ENCODE results near the gene AQP12A. TPM values are rescaled to one million over a fixed set of nuclear protein-coding genes. Genes with fewer than 3 reads are reported as not detected.

The AQP12A gene
- total RNA-seq, 4 donors from 2014 or later = not detected

DNA sequence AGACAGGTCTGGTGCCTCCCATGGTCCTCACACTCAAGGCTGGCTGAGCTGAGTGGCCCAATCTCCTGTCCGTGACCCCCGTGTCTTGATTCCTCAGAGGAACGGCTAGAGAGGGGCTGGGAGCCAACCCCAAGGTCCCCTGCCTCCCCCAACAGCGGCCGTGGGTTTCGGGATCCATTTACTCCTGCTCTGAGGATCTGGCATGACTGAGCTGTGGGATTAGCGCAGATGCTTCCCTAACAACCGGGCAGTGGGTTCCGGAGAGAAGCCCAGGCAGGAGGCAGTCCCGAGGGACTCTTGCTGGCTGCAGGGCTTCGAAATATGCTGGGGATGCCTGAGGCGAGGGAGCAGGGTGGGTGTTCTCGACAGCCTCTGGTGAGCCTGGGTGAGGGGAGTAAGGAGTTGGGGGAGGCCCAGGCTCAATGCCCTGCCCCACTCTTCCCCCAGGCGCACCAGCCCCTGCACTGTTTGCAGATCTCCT, 47.5 kb upstream of the AQP12A start:
- H3K27me3 ChIP-seq = peaks cover 0 to 81% (median 3%) of the 10 kb centered on the region in 4 donors
- no peak overlapping the region for H3K4me3 ChIP-seq
- intact Hi-C loops (cut with DNase I) = no loop called here
- H3K36me3 ChIP-seq = no peaks in the 10 kb centered on the region
- 68% methylated on average over 14 of the region's 14 CpGs for WGBS
- peak; percentile 72 for DNase-seq (ENCODE audit: extremely low spot score)
- H3K9me3 ChIP-seq = no peaks in the 10 kb centered on the region
- H3K4me1 ChIP-seq = no peaks in the 10 kb centered on the region
- no peak for TF ChIP-seq POLR2AphosphoS5 (IDR thresholded peaks at IDR 0.05)
- TF ChIP-seq POLR2A (IDR thresholded peaks at IDR 0.05; ENCODE audit: low read depth) = no peak
- TF ChIP-seq EP300 (IDR thresholded peaks at IDR 0.05) = no peak
- TF ChIP-seq, protein P1, sequence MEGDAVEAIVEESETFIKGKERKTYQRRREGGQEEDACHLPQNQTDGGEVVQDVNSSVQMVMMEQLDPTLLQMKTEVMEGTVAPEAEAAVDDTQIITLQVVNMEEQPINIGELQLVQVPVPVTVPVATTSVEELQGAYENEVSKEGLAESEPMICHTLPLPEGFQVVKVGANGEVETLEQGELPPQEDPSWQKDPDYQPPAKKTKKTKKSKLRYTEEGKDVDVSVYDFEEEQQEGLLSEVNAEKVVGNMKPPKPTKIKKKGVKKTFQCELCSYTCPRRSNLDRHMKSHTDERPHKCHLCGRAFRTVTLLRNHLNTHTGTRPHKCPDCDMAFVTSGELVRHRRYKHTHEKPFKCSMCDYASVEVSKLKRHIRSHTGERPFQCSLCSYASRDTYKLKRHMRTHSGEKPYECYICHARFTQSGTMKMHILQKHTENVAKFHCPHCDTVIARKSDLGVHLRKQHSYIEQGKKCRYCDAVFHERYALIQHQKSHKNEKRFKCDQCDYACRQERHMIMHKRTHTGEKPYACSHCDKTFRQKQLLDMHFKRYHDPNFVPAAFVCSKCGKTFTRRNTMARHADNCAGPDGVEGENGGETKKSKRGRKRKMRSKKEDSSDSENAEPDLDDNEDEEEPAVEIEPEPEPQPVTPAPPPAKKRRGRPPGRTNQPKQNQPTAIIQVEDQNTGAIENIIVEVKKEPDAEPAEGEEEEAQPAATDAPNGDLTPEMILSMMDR (IDR thresholded peaks at IDR 0.05) = no peak
- no peak overlapping the region for H3K27ac ChIP-seq (replicated peaks in 1 of 4)

DNA sequence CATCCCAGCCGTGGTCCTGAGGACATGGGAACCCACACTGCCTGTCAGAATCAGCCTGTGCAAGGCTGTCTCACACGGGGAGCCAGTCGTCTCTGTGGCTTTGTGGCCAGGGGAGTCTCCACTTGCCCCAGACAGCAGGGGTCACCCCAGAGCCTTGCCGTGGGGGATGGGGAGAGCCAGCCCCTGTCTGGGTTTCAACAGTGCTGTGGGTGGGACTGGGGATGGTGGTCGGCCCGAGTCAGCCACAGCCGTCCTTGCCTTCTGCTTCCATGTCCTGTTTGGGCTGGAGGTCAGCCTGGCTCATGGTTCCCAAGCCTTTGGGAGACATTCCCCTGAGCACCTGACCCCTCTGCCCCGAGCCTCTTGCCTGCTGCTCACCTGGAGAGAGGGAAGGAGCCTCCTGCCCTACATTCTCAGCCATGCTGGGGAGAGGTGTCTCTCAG, 46.8 kb upstream of the AQP12A start:
- no peaks in the 10 kb centered on the region for H3K4me1 ChIP-seq
- H3K27me3 ChIP-seq = peaks cover 0 to 86% (median 3%) of the 10 kb centered on the region in 4 donors
- intact Hi-C loops (cut with DNase I) = no loop called here
- no peak overlapping the region for H3K4me3 ChIP-seq
- peak; percentile 47 for DNase-seq (ENCODE audit: extremely low spot score)
- 73% methylated on average over 2 of the region's 8 CpGs for WGBS
- H3K27ac ChIP-seq (replicated peaks in 1 of 4) = no peak overlapping the region
- TF ChIP-seq EP300 (IDR thresholded peaks at IDR 0.05) (no peak), POLR2A (IDR thresholded peaks at IDR 0.05; ENCODE audit: low read depth) (no peak), POLR2AphosphoS5 (IDR thresholded peaks at IDR 0.05) (no peak)
- TF ChIP-seq, protein P1 (IDR thresholded peaks at IDR 0.05) = no peak
- no peaks in the 10 kb centered on the region for H3K36me3 ChIP-seq
- no peaks in the 10 kb centered on the region for H3K9me3 ChIP-seq

DNA sequence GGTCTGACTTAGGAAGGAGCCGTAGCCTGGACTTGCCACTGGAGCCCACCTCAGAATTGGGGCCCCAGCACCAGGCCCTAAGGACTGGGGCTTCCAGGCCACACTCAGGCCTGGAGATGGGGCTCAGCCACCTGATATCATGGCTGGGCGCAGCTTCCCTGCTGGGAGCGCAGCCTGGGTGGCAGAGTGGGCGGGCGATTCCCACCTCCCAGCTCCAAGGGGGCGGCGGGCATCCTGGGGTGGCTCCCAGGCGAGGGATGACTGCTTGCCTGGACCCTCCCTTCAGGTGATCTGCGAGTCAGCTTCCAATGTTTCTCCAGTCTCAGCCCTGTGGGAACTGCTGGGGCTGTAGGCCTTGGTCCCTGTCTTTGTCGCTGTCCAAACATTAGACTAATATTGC, 46.3 kb upstream of the AQP12A start:
- Histone ChIP-seq H3K9me3 (no peaks in the 10 kb centered on the region), H3K27me3 (peaks cover 0 to 89% (median 3%) of the 10 kb centered on the region in 4 donors), H3K4me1 (no peaks in the 10 kb centered on the region), H3K36me3 (no peaks in the 10 kb centered on the region), H3K4me3 (no peak overlapping the region), H3K27ac (replicated peaks in 1 of 4) (no peak overlapping the region)
- no peak for TF ChIP-seq POLR2AphosphoS5 (IDR thresholded peaks at IDR 0.05)
- no peak for TF ChIP-seq POLR2A (IDR thresholded peaks at IDR 0.05; ENCODE audit: low read depth)
- TF ChIP-seq, protein P1 (IDR thresholded peaks at IDR 0.05) = no peak
- no peak for TF ChIP-seq EP300 (IDR thresholded peaks at IDR 0.05)
- intact Hi-C loops (cut with DNase I) = no loop called here
- no peak for DNase-seq (ENCODE audit: extremely low spot score)
- WGBS = 89% methylated on average over 9 of the region's 10 CpGs

DNA sequence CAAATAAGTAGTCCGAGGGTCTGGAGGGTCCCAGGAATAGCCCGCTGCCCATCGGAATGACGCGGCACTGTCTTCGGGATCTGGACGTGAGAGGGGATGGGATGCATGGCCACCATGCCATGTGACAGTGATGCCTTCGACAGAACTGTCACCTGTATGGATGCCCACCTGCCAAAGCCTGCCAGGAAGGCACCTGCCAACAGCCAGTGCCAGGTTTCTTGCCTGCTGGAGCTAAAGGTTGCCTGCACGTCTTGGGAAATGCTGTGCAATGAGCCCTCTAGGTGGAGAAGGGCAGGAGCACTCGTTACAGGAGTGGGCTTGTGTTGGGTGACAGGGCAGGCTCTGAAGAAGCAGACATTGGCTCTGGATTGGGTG, 45.9 kb upstream of the AQP12A start:
- Histone ChIP-seq H3K27ac (replicated peaks in 1 of 4) (no peak overlapping the region), H3K9me3 (no peaks in the 10 kb centered on the region), H3K4me1 (no peaks in the 10 kb centered on the region), H3K36me3 (no peaks in the 10 kb centered on the region), H3K27me3 (peaks cover 0 to 93% (median 3%) of the 10 kb centered on the region in 4 donors), H3K4me3 (no peak overlapping the region)
- peak; percentile 85 for DNase-seq (ENCODE audit: extremely low spot score)
- TF ChIP-seq EP300 (IDR thresholded peaks at IDR 0.05) = no peak
- TF ChIP-seq, protein P1 (IDR thresholded peaks at IDR 0.05) = no peak
- TF ChIP-seq POLR2A (IDR thresholded peaks at IDR 0.05; ENCODE audit: low read depth) = no peak
- no peak for TF ChIP-seq POLR2AphosphoS5 (IDR thresholded peaks at IDR 0.05)
- intact Hi-C loops (cut with DNase I) = no loop called here
- 88% methylated on average over 9 of the region's 10 CpGs for WGBS

Measured in esophagus muscularis mucosa (tissue), 4 donors.